Measurements from ENCODE around the gene RDH14.

DNA sequence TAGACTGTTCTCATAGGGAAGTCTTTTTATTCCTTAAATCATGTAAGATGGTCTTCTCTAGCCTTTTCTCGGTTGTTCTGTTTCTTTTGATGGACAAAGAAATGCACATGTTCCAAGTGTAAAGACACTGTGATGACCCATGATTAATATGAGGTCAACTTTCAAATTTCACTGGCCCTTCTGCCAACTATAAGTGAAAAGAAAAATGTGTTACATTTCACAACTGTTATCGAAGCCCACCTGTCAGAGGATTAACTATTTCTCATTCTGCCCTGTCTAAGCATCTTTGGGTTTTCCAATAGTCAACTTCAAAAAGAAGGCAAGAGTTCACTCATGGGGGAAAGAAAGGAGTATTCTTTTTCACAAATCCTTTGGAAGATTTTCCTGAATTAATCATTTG lies 3.3 kb downstream of the RDH14 start:
- TF ChIP-seq POLR2A (IDR thresholded peaks at IDR 0.05), result no peak
- TF ChIP-seq, protein P1, sequence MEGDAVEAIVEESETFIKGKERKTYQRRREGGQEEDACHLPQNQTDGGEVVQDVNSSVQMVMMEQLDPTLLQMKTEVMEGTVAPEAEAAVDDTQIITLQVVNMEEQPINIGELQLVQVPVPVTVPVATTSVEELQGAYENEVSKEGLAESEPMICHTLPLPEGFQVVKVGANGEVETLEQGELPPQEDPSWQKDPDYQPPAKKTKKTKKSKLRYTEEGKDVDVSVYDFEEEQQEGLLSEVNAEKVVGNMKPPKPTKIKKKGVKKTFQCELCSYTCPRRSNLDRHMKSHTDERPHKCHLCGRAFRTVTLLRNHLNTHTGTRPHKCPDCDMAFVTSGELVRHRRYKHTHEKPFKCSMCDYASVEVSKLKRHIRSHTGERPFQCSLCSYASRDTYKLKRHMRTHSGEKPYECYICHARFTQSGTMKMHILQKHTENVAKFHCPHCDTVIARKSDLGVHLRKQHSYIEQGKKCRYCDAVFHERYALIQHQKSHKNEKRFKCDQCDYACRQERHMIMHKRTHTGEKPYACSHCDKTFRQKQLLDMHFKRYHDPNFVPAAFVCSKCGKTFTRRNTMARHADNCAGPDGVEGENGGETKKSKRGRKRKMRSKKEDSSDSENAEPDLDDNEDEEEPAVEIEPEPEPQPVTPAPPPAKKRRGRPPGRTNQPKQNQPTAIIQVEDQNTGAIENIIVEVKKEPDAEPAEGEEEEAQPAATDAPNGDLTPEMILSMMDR (IDR thresholded peaks at IDR 0.05), result no peak
